H9 (cell line): Measurements from ENCODE around the gene ADAMTSL3. TPM values are rescaled to one million over a fixed set of nuclear protein-coding genes. Genes with fewer than 3 reads are reported as not detected.

Experiments
- DNase-seq: peaks from one replicate; pipeline ENCODE4 v3.0.0-alpha.2; 2017
- H2AFZ ChIP-seq: one replicate; pipeline ENCODE4 v1.6.1; 2013; ENCODE audit warnings: mild to moderate bottlenecking, low read length, control low read depth, moderate library complexity
- H2AK5ac ChIP-seq: 2 replicates; pipeline ENCODE4 v1.6.1; 2013; ENCODE audit warnings: low read length, control low read depth, mixed read lengths; ENCODE audit not compliant: insufficient read length
- H2BK120ac ChIP-seq: one replicate; pipeline ENCODE4 v1.6.1; 2013; ENCODE audit warnings: low read depth, mild to moderate bottlenecking, low read length, control low read depth, inconsistent platforms; ENCODE audit not compliant: poor library complexity, severe bottlenecking
- H2BK12ac ChIP-seq: 2 replicates; pipeline ENCODE4 v1.6.1; 2013; ENCODE audit warnings: low read length, control low read depth, mixed read lengths, low read depth; ENCODE audit not compliant: insufficient read length
- H2BK15ac ChIP-seq: 2 replicates; pipeline ENCODE4 v1.6.1; 2013; ENCODE audit warnings: low read depth, low read length, control low read depth
- H2BK20ac ChIP-seq: one replicate; pipeline ENCODE4 v1.6.1; 2013; ENCODE audit warnings: low read depth, mild to moderate bottlenecking, low read length, control low read depth, inconsistent platforms; ENCODE audit not compliant: poor library complexity, severe bottlenecking
- H2BK5ac ChIP-seq: 2 replicates; pipeline ENCODE4 v1.6.1; 2013; ENCODE audit warnings: low read length, control low read depth, mixed read lengths; ENCODE audit not compliant: insufficient read length
- H3K14ac ChIP-seq: 2 replicates; pipeline ENCODE4 v1.6.1; 2013; ENCODE audit warnings: low read length, control low read depth; ENCODE audit not compliant: insufficient read depth
- H3K18ac ChIP-seq: 2 replicates; pipeline ENCODE4 v1.6.1; 2013; ENCODE audit warnings: low read depth, mild to moderate bottlenecking, mixed read lengths, low read length, control low read depth; ENCODE audit not compliant: insufficient read length
- H3K23ac ChIP-seq: 2 replicates; pipeline ENCODE4 v1.6.1; 2013; ENCODE audit warnings: low read length, control low read depth, mixed read lengths, low read depth; ENCODE audit not compliant: insufficient read length
- H3K23me2 ChIP-seq: 2 replicates; pipeline ENCODE4 v1.6.1; 2013; ENCODE audit warnings: low read depth, mild to moderate bottlenecking, mixed read lengths, low read length, control low read depth; ENCODE audit not compliant: insufficient read length, poor library complexity, severe bottlenecking
- H3K27ac ChIP-seq: 2 replicates; pipeline ENCODE4 v1.5.1; 2013; ENCODE audit warnings: low read length, control low read depth, mixed read lengths, low read depth; ENCODE audit not compliant: insufficient read length
- H3K27me3 ChIP-seq: 2 replicates; pipeline ENCODE4 v1.6.1; 2013; ENCODE audit warnings: low read length, control low read depth, inconsistent platforms; ENCODE audit not compliant: insufficient read depth
- H3K4ac ChIP-seq: 2 replicates; pipeline ENCODE4 v1.6.1; 2013; ENCODE audit warnings: low read depth, mild to moderate bottlenecking, control low read depth, inconsistent platforms, low read length, moderate library complexity
- H3K4me1 ChIP-seq: 2 replicates; pipeline ENCODE4 v1.6.1; 2013; ENCODE audit warnings: low read length, control low read depth, inconsistent platforms; ENCODE audit not compliant: insufficient read depth
- H3K4me2 ChIP-seq: 2 replicates; pipeline ENCODE4 v1.6.1; 2013; ENCODE audit warnings: low read length, control low read depth, mixed read lengths; ENCODE audit not compliant: insufficient read length, insufficient read depth
- H3K56ac ChIP-seq: 2 replicates; pipeline ENCODE4 v1.6.1; 2013; ENCODE audit warnings: low read depth, mild to moderate bottlenecking, mixed read lengths, low read length, control low read depth; ENCODE audit not compliant: insufficient read length
- H3K79me1 ChIP-seq: 2 replicates; pipeline ENCODE4 v1.6.1; 2013; ENCODE audit warnings: low read depth, mild to moderate bottlenecking, moderate library complexity, low read length, control low read depth, inconsistent platforms; ENCODE audit not compliant: insufficient read depth, poor library complexity, severe bottlenecking
- H3K79me2 ChIP-seq: 2 replicates; pipeline ENCODE4 v1.6.1; 2013; ENCODE audit warnings: low read length, control low read depth, inconsistent platforms; ENCODE audit not compliant: insufficient read depth
- H3K9ac ChIP-seq: 2 replicates; pipeline ENCODE4 v1.6.1; 2013; ENCODE audit warnings: low read length, control low read depth, mixed read lengths; ENCODE audit not compliant: insufficient read length; ENCODE audit errors: extremely low read depth
- H3K9me3 ChIP-seq: one replicate; pipeline ENCODE4 v1.6.1; 2013; ENCODE audit warnings: low read depth, low read length, inconsistent platforms; ENCODE audit not compliant: control insufficient read depth
- H3T11ph ChIP-seq: one replicate; pipeline ENCODE4 v1.6.1; 2013; ENCODE audit warnings: mild to moderate bottlenecking, low read length, control low read depth, inconsistent platforms
- H4K20me1 ChIP-seq: one replicate; pipeline ENCODE4 v1.6.1; 2013; ENCODE audit not compliant: control insufficient read depth, insufficient read length, insufficient read depth
- H4K5ac ChIP-seq: 2 replicates; pipeline ENCODE4 v1.6.1; 2013; ENCODE audit warnings: low read depth, mild to moderate bottlenecking, mixed read lengths, low read length, control low read depth; ENCODE audit not compliant: insufficient read length
- H4K8ac ChIP-seq: replicated peaks from 2 replicates; pipeline ENCODE4 v1.6.1; 2013; ENCODE audit warnings: low read length, control low read depth, mixed read lengths, low read depth; ENCODE audit not compliant: insufficient read length
- H4K91ac ChIP-seq: 2 replicates; pipeline ENCODE4 v1.6.1; 2013; ENCODE audit warnings: low read depth, mild to moderate bottlenecking, moderate library complexity, mixed read lengths, low read length, control low read depth; ENCODE audit not compliant: insufficient read length
- H3K27ac Mint-ChIP-seq, 3 experiments: 2 replicates in 2 of 3; 3 replicates in 1 of 3; pipeline ENCODE4 v1.8.0; 2020 to 2021; ENCODE audit warnings: mixed read lengths in 3 of 3, mild to moderate bottlenecking in 1 of 3, moderate library complexity in 1 of 3
- H3K27me3 Mint-ChIP-seq: 2 replicates; pipeline ENCODE4 v1.8.0; 2021; ENCODE audit warnings: low read depth, mild to moderate bottlenecking, moderate library complexity, mixed read lengths
- H3K36me3 Mint-ChIP-seq, 3 experiments: 2 replicates in 2 of 3; 3 replicates in 1 of 3; pipeline ENCODE4 v1.8.0; 2020 to 2021; ENCODE audit warnings: low read depth in 3 of 3, mixed read lengths in 3 of 3; ENCODE audit not compliant: insufficient read depth in 1 of 3
- H3K4me1 Mint-ChIP-seq, 2 experiments: 2 replicates each; pipeline ENCODE4 v1.8.0; 2020; ENCODE audit warnings: mixed read lengths in 2 of 2
- H3K4me3 Mint-ChIP-seq, 2 experiments: 2 replicates in 1 of 2; 3 replicates in 1 of 2; pipeline ENCODE4 v1.8.0; 2020 to 2021; ENCODE audit warnings: mild to moderate bottlenecking in 2 of 2, mixed read lengths in 2 of 2, moderate library complexity in 1 of 2
- H3K9me3 Mint-ChIP-seq, 2 experiments: 2 replicates in 1 of 2; 3 replicates in 1 of 2; pipeline ENCODE4 v1.8.0; 2020; ENCODE audit warnings: mild to moderate bottlenecking in 2 of 2, mixed read lengths in 2 of 2, moderate library complexity in 1 of 2
- CTCF ChIP-seq: fragments of 200-600 bp; sonication (generic); conservative IDR thresholded peaks from 3 replicates; pipeline ENCODE4 v1.8.0; 2021; ENCODE audit warnings: antibody characterized with exemption, mild to moderate bottlenecking
- WGBS: extraction: QIAGEN DNeasy Blood & Tissue Kit; methylation state at CpG from one replicate; pipeline ENCODE4 v1.1.7; 2013; ENCODE audit warnings: missing lambda C conversion rate, low lambda C conversion rate, mixed read lengths; ENCODE audit not compliant: insufficient read length; ENCODE audit errors: extremely low coverage; 5-methylcytosine and 5-hydroxymethylcytosine counted together
- total RNA-seq: library from RNA; stranded (reverse); gene quantifications from 2 replicates; pipeline ENCODE4 v1.2.1, GENCODE V29; 2021

ADAMTSL3 gene
- total RNA-seq, 1 experiment from 2014 or later: 0.39 TPM

- Histone ChIP-seq H4K91ac (no peak overlapping the region), H3K27ac (no peak overlapping the region), H2AK5ac (no peak overlapping the region), H3K9me3 (no peaks in the 10 kb centered on the region), H4K20me1 (no peaks in the 10 kb centered on the region), H4K8ac (no peak overlapping the region), H2BK15ac (no peak overlapping the region), H3K56ac (no peak overlapping the region), H3K14ac (no peak overlapping the region), H3K23me2 (no peaks in the 10 kb centered on the region), H3K23ac (no peak overlapping the region), H3K79me1 (no peaks in the 10 kb centered on the region), H3K4ac (no peak overlapping the region), H3T11ph (no peak overlapping the region), H2BK120ac (no peak overlapping the region), H3K79me2 (no peaks in the 10 kb centered on the region), H3K4me2 (no peak overlapping the region), H3K18ac (no peak overlapping the region), H3K27me3 (no peaks in the 10 kb centered on the region), H2BK12ac (no peak overlapping the region), H3K9ac (no peak overlapping the region), H3K4me1 (no peaks in the 10 kb centered on the region), H2BK20ac (no peak overlapping the region), H4K5ac (no peak overlapping the region), H2BK5ac (no peak overlapping the region), H2AFZ (no peak overlapping the region)
- no peaks in the 10 kb centered on the region for H3K36me3 Mint-ChIP-seq
- no CpG with 5 or more reads among the region's 5 CpGs for WGBS
- TF ChIP-seq CTCF: peak; percentile 52; the same call in 2 of the 3 replicates
- peak; percentile 42 for DNase-seq
- peaks cover 1% of the 10 kb centered on the region; the same call in 1 of the 2 replicates for H3K27me3 Mint-ChIP-seq
- peaks cover 0 to 3% of the 10 kb centered on the region in 2 experiments; a peak in 1 of 5 replicates for H3K9me3 Mint-ChIP-seq
- H3K4me3 Mint-ChIP-seq: no peak overlapping the region
- peaks cover 0 to 2% of the 10 kb centered on the region in 2 experiments; a peak in 2 of 4 replicates for H3K4me1 Mint-ChIP-seq
- no peak overlapping the region for H3K27ac Mint-ChIP-seq
Measured at GRCh38 chr15:83747050-83747717, 93.3 kb downstream of the ADAMTSL3 start.
